ENCODE measurements around the gene RHOT2.

The RHOT2 gene

DNA sequence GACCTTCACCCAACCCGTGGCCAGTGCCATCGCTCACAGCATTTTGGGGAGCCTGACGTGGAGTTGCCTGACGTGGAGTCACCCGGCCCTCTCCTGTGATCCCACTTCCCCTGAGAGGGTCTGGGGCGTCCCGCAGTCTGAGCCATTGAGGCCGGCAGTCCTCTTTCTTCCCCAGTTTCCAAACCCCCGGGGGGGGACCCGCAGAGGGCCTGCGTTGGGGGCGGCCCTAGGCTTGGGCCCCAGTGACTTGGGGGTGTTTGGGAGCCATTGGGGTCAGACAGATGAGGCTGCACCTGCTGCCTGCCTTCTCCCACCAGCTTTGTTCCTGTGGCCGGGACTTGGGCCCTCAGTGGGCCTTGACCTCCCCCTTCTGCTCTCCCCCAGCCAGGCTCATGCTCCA is 1.7 kb downstream of the RHOT2 start:
- no peak for DNase-seq (ENCODE audit: extremely low read depth in 1 of 2, low read depth in 1 of 2)

DNA sequence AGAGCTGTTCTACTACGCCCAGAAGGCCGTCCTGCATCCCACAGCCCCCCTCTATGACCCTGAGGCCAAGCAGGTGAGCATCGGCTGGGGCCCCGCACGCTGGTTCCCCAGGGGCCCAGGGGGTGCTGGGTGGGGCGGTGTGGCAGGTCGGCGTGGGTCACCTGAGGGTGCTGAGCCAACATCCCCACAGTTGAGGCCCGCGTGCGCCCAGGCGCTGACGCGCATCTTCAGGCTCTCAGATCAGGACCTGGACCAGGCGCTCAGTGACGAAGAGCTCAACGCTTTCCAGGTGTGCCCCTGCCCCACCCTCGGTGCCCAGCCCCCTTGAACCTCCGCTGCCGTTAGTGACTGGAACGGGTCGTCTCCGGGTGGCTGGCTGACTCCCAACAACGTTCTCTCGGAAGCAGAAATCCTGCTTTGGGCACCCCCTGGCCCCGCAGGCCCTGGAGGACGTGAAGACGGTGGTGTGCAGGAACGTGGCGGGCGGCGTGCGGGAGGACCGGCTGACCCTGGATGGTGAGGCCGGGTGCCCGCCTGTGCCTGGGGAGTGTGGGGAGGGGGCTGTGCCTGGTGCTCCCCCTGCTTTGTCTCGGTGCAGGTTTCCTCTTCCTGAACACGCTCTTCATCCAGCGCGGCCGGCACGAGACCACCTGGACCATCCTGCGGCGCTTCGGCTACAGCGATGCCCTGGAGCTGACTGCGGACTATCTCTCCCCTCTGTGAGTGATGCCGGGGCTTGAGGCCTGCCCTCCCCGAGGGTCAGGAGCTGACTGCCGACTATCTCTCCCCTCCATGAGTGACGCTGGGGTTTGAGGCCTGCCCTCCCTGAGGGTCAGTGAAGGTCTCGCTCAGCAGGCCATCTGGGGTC is 2.8 kb downstream of the RHOT2 start:
- no peak for DNase-seq (ENCODE audit: extremely low read depth in 1 of 2, low read depth in 1 of 2)

DNA sequence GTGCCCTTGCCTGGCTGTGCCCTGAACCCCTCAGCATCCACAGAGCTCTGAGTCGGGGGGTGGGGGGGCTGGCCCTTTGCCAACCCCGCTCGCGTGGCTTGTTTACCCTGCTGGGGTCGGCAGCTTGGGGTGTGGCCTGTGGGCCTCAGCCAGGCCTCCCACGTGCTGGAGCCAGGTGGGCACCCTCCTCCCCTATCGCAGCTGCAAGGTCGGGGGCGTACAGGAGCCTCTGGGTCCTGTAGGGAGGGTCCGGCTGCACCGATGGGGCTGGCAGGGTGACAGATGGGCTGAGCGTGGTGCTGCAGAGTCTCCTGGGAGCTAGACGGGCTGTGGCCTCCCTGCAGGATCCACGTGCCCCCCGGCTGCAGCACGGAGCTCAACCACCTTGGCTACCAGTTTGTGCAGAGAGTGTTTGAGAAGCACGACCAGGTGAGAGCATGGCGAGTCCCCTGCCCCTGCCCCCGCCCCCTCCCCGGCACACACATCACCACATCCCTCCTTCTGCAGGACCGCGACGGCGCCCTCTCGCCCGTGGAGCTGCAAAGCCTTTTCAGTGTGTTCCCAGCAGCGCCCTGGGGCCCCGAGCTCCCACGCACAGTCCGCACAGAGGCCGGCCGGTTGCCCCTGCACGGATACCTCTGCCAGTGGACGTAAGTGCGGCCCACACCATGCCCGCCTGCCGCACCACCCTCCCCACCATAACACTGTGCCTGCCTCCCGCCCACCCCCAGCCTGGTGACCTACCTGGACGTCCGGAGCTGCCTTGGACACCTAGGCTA is 3.6 kb downstream of the RHOT2 start:
- no peak for DNase-seq (ENCODE audit: extremely low read depth in 1 of 2, low read depth in 1 of 2)

DNA sequence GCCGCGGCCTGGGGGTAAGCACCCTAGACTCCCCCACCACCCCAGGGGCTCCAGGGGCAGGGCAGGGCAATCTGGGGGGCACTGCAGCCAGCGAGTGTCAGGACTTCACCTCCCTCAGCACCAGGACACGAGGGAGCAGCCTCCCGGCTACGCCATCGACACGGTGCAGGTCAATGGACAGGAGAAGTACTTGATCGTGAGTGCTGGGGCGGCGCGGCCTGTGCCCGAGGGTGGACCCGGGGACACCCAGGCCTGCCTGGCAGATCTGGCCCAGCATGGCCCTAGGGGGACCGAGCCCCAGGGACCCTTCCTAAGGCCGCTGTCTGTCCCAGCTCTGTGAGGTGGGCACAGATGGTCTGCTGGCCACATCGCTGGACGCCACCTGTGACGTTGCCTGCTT is 4.4 kb downstream of the RHOT2 start:
- DNase-seq (ENCODE audit: extremely low read depth in 1 of 2, low read depth in 1 of 2): no peak

DNA sequence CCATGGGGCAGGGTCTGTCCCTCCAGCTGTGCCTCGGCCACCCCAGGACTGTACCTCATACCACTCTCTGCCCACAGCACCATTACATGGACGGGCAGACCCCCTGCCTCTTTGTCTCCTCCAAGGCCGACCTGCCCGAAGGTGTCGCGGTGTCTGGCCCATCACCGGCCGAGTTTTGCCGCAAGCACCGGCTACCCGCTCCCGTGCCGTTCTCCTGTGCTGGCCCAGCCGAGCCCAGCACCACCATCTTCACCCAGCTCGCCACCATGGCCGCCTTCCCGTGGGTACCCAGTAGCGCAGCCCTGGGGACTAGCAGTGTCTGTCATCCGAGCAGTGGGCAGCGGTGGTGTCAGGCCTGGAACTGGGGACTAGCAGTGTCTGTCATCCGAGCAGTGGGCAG is 4.9 kb downstream of the RHOT2 start:
- DNase-seq (ENCODE audit: extremely low read depth in 1 of 2, low read depth in 1 of 2): no peak

DNA sequence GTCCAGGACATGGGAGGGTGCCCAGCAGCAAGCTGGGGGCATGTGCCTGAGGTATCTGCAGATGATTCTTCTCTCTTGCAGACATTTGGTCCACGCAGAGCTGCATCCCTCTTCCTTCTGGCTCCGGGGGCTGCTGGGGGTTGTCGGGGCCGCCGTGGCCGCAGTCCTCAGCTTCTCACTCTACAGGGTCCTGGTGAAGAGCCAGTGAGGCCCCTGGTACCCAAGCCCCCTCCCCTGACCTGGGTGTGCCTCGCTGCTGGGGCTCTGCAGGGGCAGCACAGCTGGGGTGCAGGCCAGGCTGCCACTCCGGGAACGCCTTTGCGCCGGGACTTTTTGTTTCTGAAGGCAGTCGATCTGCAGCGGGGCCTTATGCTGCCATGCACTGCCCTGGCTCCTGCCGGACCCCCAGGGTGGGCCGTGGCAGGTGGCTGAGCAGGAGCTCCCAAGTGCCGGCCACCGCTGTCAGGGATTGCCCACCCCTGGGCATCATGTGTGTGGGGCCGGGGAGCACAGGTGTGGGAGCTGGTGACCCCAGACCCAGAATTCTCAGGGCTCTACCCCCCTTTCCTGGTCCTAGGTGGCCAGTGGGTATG is 5.6 kb downstream of the RHOT2 start:
- no peak for DNase-seq (ENCODE audit: extremely low read depth in 1 of 2, low read depth in 1 of 2)

DNA sequence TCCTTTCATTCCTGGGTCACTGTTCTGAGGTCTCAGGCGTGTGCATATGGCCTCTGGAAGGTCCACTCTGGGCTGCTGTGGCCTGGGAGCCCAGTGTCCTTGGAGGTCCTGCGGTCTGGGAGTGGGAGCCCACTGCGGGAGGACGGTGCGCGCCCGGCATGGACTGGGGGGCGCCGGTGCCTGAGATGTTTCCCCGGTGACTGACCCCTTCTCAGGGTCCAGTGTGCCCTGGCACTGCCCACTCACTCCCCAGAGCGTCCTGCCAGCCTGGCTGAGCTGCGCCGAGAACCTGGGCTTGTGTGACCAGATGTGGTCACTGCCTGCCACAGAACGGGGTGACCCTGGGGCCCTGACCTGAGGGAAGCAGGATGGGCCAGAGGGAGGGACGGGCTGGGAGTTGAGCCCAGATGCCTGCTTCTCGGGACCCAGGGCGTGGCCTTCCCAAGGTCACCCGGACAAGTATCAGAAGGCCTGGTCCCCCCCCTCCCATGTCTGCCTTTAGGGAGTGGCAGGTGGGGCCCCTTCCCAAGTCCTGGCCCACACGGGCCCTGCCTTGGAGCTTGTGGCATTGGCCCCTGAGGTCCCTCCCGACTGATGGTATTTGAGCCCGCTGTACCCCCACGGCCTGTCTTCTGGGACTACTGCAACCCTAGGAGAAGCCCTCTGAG is 6.4 kb downstream of the RHOT2 start:
- no peak for DNase-seq (ENCODE audit: extremely low read depth in 1 of 2, low read depth in 1 of 2)

DNA sequence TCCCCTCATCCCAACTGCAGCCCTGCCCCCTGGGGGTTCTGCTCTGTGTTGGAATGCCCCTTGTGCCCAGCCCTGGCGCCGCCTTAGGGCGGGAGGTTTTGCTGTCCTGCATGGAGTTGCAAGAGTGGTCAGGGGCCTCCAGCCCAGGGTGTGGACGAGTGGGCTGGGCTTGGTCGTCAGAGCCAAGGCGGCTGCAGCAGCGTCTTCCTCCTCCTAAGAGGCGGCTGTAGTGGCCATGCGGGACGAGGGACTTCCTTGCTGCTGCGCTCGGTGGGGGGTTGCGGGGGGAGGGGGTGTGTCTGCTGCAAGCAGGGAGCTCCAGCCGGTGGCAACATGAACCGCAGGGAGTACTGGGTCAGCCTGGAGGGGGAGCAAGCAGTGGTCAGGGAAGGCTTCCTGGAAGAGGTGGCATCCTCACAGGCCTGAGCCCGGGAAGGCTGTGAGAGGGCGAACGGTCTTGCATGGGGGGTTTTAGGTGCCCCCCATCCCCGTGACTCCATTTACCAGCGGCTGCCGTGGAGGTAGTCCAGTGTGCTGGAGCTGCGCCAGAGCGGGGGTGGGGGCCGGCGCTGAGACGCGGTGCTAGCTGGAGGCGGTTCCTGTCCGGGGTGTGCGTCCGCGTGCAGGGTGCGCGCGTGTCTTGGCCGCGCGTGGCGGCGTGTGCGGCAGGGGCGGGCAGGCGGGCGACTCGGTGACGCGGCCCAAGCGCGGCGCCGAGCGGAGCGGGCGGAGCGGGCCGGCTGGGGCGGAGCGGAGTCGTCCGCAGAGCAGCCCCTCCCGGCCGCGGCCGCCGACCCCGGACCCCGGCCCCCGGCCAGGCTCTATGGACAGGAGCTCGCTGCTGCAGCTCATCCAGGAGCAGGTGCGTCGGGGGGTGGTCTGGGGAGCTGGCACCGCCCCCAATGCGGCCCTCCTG is 7.3 kb downstream of the RHOT2 start, which contains the start of gene RHBDL1:
RHBDL1 (plus strand) TSS at position 704 of the 916 bp plus-strand sequence; CDS start at position 824, 120 bp downstream.
- DNase-seq (ENCODE audit: extremely low read depth in 1 of 2, low read depth in 1 of 2): no peak

DNA sequence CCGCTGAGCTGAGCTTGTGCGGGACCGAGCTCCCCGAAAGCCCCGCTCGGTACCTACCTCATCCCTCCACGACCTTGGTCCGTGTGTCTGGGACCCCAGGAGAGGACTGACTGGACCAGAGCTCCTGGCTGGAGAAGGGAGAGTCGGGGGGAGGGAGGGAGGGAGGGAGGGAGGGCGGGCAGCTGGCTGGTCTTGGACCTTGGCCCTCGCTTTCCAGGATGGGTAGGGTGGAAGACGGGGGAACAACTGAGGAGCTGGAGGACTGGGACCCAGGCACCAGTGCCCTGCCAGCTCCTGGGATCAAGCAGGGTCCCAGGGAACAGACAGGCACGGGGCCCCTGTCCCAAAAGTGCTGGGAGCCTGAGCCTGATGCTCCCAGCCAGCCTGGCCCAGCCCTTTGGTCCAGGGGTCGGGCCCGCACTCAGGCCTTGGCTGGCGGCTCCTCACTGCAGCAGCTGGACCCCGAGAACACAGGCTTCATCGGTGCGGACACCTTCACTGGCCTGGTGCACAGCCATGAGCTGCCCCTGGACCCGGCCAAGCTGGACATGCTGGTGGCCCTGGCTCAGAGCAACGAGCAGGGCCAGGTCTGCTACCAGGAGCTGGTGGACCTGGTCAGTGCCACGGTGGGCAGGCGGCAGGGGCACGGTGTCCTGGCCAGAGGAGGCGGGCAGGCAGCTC is 8.1 kb downstream of the RHOT2 start:
- no peak for DNase-seq (ENCODE audit: extremely low read depth in 1 of 2, low read depth in 1 of 2)

DNA sequence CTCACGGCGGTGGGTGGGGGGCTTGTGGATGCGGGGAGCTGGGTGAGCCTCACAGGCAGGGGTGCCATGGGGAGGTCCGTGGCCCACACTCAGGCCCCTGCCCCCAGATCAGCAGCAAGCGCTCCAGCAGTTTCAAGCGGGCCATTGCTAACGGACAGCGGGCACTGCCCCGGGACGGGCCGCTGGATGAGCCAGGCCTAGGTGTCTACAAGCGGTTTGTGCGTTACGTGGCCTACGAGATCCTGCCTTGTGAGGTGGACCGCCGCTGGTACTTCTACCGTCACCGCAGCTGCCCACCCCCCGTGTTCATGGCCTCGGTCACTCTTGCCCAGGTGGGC is 8.6 kb downstream of the RHOT2 start:
- DNase-seq (ENCODE audit: extremely low read depth in 1 of 2, low read depth in 1 of 2): no peak

DNA sequence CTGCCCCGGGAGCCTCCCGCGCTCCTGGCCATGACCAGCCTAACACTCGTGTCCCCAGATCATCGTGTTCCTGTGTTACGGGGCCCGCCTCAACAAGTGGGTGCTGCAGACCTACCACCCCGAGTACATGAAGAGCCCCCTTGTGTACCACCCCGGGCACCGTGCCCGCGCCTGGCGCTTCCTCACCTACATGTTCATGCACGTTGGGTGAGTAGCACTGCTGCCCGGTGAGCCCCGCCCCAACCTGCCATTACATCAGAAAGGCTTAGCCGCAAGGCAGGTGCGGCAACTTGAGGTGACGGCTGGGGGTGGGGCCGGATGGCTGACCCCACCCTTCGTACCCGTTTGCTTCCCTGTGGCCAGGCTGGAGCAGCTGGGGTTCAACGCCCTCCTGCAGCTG is 9.0 kb downstream of the RHOT2 start:
- no peak for DNase-seq (ENCODE audit: extremely low read depth in 1 of 2, low read depth in 1 of 2)

DNA sequence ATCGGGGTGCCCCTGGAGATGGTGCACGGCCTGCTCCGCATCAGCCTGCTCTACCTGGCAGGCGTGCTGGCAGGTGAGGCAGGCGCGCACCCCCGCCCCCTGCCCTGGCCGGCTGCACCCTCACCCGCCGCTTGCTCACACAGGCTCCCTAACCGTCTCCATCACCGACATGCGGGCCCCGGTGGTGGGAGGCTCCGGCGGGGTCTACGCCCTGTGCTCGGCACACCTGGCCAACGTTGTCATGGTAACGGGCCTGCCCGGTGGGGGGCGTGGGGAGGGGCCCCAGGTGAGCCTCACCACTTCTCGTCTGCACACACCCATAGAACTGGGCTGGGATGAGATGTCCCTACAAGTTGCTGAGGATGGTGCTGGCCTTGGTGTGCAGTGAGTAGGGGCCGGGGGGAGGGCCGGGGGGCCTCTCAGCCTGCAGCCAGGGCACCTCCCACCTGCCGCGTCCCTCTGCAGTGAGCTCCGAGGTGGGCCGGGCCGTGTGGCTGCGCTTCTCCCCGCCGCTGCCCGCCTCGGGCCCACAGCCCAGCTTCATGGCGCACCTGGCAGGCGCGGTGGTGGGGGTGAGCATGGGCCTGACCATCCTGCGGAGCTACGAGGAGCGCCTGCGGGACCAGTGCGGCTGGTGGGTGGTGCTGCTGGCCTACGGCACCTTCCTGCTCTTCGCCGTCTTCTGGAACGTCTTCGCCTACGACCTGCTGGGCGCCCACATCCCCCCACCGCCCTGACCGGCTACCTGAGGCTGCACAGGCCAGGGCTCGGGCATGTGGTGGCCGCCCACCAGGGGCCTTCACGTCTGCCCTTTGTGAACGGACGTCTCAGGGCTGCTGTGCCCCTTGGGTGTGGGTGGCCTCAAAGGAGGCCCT is 9.6 kb downstream of the RHOT2 start:
- DNase-seq (ENCODE audit: extremely low read depth in 1 of 2, low read depth in 1 of 2): no peak

DNA sequence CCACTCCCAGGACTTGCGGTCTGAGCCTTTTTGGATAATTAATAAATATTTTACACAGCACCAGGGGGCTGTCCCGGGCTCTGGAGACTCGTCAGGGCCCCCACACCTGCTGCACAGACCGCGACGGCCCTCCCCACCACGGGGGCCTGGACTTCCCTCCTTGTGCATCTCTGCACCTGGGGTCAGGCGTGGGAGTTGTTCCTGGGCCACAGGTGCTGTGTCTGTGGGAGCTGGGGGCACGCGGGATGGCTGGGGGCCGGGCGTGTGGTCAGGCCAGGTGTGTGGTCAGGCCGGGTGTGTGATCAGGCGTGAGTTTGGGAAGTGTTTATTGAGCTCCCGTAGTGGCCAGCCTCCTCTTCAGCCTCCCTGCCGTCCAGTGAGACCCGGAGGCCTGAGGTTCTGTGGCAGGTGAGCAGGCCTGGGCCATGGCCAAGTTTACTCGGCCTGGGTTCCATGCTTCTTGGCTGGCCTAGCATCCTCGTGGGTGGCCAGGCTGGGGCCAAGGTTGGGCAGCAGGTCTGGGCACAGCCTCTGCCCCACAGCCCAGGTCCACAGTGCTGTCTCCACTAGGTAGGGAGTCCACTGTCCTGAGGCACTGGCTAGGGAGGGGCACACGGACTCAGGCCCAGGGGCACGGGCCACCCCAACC is 10.4 kb downstream of the RHOT2 start:
- no peak for DNase-seq (ENCODE audit: extremely low read depth in 1 of 2, low read depth in 1 of 2)

DNA sequence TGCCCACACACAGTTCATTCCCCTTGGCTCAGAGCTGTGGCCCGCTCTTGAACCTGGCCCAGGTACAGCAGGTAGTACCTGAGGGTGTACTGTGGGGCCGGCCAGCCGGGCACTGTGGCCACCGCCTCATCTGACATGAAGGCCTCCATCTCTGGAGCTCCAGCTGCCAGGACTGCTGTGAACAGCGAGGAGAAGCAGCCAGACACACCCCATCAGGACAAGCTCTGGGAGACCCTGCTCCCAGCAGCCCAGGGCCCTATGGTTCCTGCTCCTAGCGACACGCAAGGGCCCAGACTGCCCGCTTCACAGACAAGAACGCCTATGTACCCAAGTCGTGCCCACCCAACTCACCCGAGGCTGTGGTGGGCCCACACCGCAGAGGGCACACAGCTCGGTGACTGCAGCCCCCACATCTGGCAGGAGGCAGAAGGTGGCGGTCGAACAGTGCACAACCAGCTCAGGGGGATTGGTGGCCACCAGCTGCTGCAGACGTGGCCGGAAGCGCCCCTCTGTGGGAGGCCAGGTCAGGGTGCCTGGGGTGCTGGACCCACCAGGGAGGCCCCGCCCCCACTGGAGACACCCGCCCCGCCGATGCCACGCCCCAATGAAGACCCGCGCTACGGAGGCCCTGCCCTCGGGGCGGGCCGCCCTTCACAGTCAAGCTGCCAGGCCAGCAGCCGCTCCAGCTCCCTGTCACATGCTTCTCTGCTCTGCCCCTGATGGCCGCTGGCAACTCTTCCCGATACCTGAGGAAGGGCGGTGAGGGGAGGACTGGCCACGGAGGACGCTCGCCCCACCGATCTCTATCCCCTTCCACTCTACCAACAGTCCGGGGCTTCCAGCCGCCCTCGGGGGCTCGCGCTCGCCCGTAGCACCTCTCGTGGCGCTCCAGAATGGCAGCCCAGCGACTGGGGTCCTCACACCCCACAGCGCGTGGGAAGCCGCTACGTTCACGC is 11.2 kb downstream of the RHOT2 start:
- DNase-seq (ENCODE audit: extremely low read depth in 1 of 2, low read depth in 1 of 2): no peak

DNA sequence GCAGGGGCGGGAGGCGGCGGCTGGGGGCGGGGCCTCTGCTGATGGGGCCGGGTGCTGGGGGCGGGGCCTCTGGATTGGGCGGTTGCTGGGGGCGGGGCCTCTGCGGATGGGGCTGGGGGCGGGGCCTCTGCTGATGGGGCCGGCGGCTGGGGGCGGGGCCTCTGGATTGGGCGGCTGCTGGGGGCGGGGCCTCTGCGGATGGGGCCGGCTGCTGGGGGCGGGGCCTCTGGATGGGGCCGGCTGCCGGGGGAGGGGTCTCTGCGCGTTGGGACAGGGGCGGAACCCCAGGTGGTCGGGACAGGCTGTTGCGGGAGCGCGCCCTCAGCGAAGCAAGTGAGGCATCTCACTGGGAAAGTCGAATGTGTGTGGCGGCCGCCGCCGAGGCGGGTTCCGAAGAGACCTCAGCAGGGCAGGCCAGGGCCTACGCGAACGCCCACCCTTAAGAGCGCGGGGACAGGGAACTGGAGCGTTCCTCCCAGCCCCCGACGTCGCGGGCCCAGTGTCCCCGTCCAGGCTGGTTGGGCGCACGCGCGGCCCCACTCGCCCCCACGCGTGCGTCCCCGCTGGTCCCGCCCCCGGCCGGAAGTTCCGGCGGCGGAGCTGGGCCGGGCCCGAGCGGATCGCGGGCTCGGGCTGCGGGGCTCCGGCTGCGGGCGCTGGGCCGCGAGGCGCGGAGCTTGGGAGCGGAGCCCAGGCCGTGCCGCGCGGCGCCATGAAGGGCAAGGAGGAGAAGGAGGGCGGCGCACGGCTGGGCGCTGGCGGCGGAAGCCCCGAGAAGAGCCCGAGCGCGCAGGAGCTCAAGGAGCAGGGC is 12.1 kb downstream of the RHOT2 start, which contains the start of gene STUB1:
STUB1 (plus strand) TSS at position 597 of the 811 bp plus-strand sequence; CDS start at position 713, 116 bp downstream.
- DNase-seq (ENCODE audit: extremely low read depth in 1 of 2, low read depth in 1 of 2): peak; percentile 56 to 82

DNA sequence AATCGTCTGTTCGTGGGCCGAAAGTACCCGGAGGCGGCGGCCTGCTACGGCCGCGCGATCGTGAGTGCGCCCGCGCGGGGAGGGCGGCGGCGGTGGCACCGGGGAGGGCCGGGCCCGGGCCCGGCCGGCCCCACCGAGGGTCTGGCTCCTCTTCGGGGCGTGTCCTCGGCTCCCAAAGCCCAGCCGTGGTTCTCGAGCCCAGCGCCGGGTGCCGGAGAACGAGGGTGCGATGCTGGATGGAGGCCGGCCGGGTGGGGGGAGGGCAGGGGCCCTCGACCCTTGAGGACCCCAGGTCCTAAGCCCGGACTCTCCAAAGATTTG is 12.7 kb downstream of the RHOT2 start:
- DNase-seq (ENCODE audit: extremely low read depth in 1 of 2, low read depth in 1 of 2): no peak
